Astrocyte (in vitro differentiated cells and primary cell): Measurements from ENCODE around the gene TAGLN2. TPM values are rescaled to one million over a fixed set of nuclear protein-coding genes. Genes with fewer than 3 reads are reported as not detected.

Experiments
- DNase-seq: peaks from one replicate; pipeline ENCODE4 v3.0.0-alpha.2; 2010; ENCODE audit warnings: low read depth
- FAIRE-seq: peaks from 2 replicates; lab custom pipeline; 2011; peaks lifted over from hg19 to GRCh38; lab: Jason Lieb, UNC
- H2AFZ ChIP-seq: 2 replicates; pipeline ENCODE4 v1.6.0; 2012; ENCODE audit warnings: low read depth, low read length, inconsistent platforms
- H3K27ac ChIP-seq: 2 replicates; pipeline ENCODE4 v1.5.1; 2011; ENCODE audit warnings: low read depth, low read length, inconsistent platforms
- H3K27me3 ChIP-seq: 2 replicates; pipeline ENCODE4 v1.6.0; 2011; ENCODE audit warnings: low read length, inconsistent platforms; ENCODE audit not compliant: insufficient read depth
- H3K36me3 ChIP-seq: 2 replicates; pipeline ENCODE4 v1.5.1; 2011; ENCODE audit warnings: low read length, inconsistent platforms; ENCODE audit not compliant: insufficient read depth
- H3K4me1 ChIP-seq: 2 replicates; pipeline ENCODE4 v1.5.1; 2011; ENCODE audit warnings: low read length, inconsistent platforms; ENCODE audit not compliant: insufficient read depth
- H3K4me2 ChIP-seq: 2 replicates; pipeline ENCODE4 v1.6.0; 2012; ENCODE audit warnings: low read length, inconsistent platforms
- H3K4me3 ChIP-seq: 2 replicates; pipeline ENCODE4 v1.5.1; 2011; ENCODE audit warnings: low read depth, mild to moderate bottlenecking, low read length, inconsistent platforms; ENCODE audit not compliant: insufficient read depth
- H3K79me2 ChIP-seq: 2 replicates; pipeline ENCODE4 v1.6.0; 2012; ENCODE audit warnings: mild to moderate bottlenecking, low read length, inconsistent platforms; ENCODE audit not compliant: insufficient read depth
- H3K9ac ChIP-seq: 2 replicates; pipeline ENCODE4 v1.6.0; 2012; ENCODE audit warnings: mild to moderate bottlenecking, low read length, inconsistent platforms
- H3K9me3 ChIP-seq: 2 replicates; pipeline ENCODE4 v1.5.1; 2012; ENCODE audit warnings: low read depth, mild to moderate bottlenecking, low read length, inconsistent platforms; ENCODE audit not compliant: insufficient read depth
- H4K20me1 ChIP-seq: 2 replicates; pipeline ENCODE4 v1.6.0; 2012; ENCODE audit warnings: low read length, inconsistent platforms; ENCODE audit not compliant: insufficient read depth
- H3K27ac Mint-ChIP-seq: one replicate; pipeline ENCODE4 v1.8.0; 2021; ENCODE audit warnings: mild to moderate bottlenecking, mixed read lengths; ENCODE audit not compliant: unreplicated experiment
- H3K27me3 Mint-ChIP-seq: one replicate; pipeline ENCODE4 v1.8.0; 2021; ENCODE audit warnings: low read depth, mixed read lengths; ENCODE audit not compliant: unreplicated experiment
- H3K36me3 Mint-ChIP-seq: one replicate; pipeline ENCODE4 v1.8.0; 2021; ENCODE audit warnings: low read depth, mixed read lengths; ENCODE audit not compliant: unreplicated experiment
- H3K4me1 Mint-ChIP-seq: one replicate; pipeline ENCODE4 v1.8.0; 2021; ENCODE audit warnings: low read depth, mixed read lengths; ENCODE audit not compliant: unreplicated experiment
- H3K4me3 Mint-ChIP-seq: one replicate; pipeline ENCODE4 v1.8.0; 2021; ENCODE audit warnings: mild to moderate bottlenecking, moderate library complexity, mixed read lengths; ENCODE audit not compliant: unreplicated experiment
- H3K9me3 Mint-ChIP-seq: one replicate; pipeline ENCODE4 v1.8.0; 2021; ENCODE audit warnings: mild to moderate bottlenecking, mixed read lengths; ENCODE audit not compliant: unreplicated experiment
- CTCF ChIP-seq: IDR thresholded peaks from 2 replicates; pipeline ENCODE4 v1.5.1; 2011; ENCODE audit warnings: low read depth, mild to moderate bottlenecking, inconsistent platforms, low read length, moderate library complexity; ENCODE audit not compliant: insufficient read depth
- EZH2 ChIP-seq: IDR thresholded peaks from 2 replicates; pipeline ENCODE4 v1.6.1; 2012; ENCODE audit warnings: mild to moderate bottlenecking, low read length, inconsistent platforms; ENCODE audit not compliant: insufficient read depth
- total RNA-seq: library from RNA; stranded (reverse); gene quantifications from 2 replicates; pipeline ENCODE4 v1.2.1, GENCODE V29; 2021

The TAGLN2 gene
- total RNA-seq, 1 donor from 2014 or later: 688 TPM

GRCh38 chr1:159916242-159917051 lies 8.9 kb downstream of the TAGLN2 start:
- peaks cover 57% of the 10 kb centered on the region for H3K4me1 ChIP-seq
- Mint-ChIP-seq H3K4me3 (peak overlapping the region; percentile 42), H3K4me1 (peaks cover 85% of the 10 kb centered on the region), H3K36me3 (peaks cover 26% of the 10 kb centered on the region), H3K27me3 (no peaks in the 10 kb centered on the region), H3K9me3 (no peaks in the 10 kb centered on the region), H3K27ac (peak overlapping the region; percentile 93)
- FAIRE-seq (peak; percentile 95), DNase-seq (peak; percentile 84)
- H3K79me2 ChIP-seq: peaks cover 37% of the 10 kb centered on the region
- peak overlapping the region; percentile 69 for H3K4me2 ChIP-seq
- H3K9ac ChIP-seq: peak overlapping the region; percentile 80
- H3K27me3 ChIP-seq: no peaks in the 10 kb centered on the region
- H3K9me3 ChIP-seq: no peaks in the 10 kb centered on the region
- no peak overlapping the region for H2AFZ ChIP-seq
- TF ChIP-seq CTCF (no peak), EZH2 (no peak)
- peaks cover 32% of the 10 kb centered on the region for H3K36me3 ChIP-seq
- H4K20me1 ChIP-seq: peaks cover 45% of the 10 kb centered on the region
- H3K27ac ChIP-seq: peak overlapping the region; percentile 88
- H3K4me3 ChIP-seq: no peak overlapping the region

- Mint-ChIP-seq H3K9me3 (no peaks in the 10 kb centered on the region), H3K27ac (peak overlapping the region; percentile 93), H3K27me3 (no peaks in the 10 kb centered on the region), H3K36me3 (peaks cover 23% of the 10 kb centered on the region), H3K4me3 (no peak overlapping the region), H3K4me1 (peaks cover 86% of the 10 kb centered on the region)
- peaks cover 30% of the 10 kb centered on the region for H3K79me2 ChIP-seq
- H3K4me3 ChIP-seq: no peak overlapping the region
- H2AFZ ChIP-seq: no peak overlapping the region
- TF ChIP-seq CTCF (no peak), EZH2 (no peak)
- peak overlapping the region; percentile 80 for H3K9ac ChIP-seq
- H3K4me1 ChIP-seq: peaks cover 57% of the 10 kb centered on the region
- H4K20me1 ChIP-seq: peaks cover 37% of the 10 kb centered on the region
- H3K27me3 ChIP-seq: no peaks in the 10 kb centered on the region
- FAIRE-seq (no peak), DNase-seq (no peak)
- H3K36me3 ChIP-seq: peaks cover 28% of the 10 kb centered on the region
- no peaks in the 10 kb centered on the region for H3K9me3 ChIP-seq
- H3K4me2 ChIP-seq: peak overlapping the region; percentile 69
- H3K27ac ChIP-seq: peak overlapping the region; percentile 88
Measured at GRCh38 chr1:159915571-159916241, 9.6 kb downstream of the TAGLN2 start.
